ENCODE results near the gene RABGEF1.
"Not testable (repeated sequence)": the region's sequence is repeated elsewhere in the genome, so short reads cannot be mapped to it uniquely, and the experiment has no call there.

RABGEF1 gene

DNA sequence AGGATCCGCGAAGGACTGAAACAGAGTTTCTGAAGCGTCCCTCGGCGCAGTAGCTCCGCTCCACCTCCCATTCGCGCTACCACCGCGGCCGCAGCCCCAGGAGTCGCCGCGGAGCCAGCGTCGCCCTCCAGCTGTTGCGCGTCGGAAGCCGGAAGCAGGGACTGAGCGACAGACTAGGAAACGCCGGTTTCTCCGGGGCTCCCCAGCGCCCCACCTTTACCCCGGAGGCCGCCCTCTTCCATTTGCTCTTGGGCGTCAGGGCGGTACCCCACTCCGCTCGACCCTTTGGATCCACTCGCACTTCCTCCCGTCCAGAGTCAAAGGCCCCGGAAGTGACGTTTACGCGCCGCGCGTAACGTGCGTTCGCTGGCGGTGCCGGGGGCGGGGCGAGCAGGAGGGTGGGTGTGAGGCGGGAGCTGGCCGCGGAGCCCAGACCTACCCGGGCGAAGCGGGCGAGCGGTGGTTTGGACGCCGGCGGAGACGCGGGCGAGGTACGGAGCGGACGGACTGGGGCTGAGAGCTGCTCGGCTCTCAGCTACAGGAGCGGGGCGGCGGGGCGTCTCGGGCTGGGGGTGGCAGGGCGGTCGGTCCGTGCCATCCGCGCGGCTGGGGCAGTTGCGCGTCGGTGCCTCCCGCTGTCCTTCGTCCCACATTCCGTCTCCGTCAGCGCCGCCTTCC lies at the start of gene RABGEF1:
TSS of gene RABGEF1 (plus strand) at position 432 of the 678 bp plus-strand sequence. CDS start 31,167 bp downstream, outside the sequence.
- DNase-seq (ENCODE audit: low read depth) = peak; percentile 97

DNA sequence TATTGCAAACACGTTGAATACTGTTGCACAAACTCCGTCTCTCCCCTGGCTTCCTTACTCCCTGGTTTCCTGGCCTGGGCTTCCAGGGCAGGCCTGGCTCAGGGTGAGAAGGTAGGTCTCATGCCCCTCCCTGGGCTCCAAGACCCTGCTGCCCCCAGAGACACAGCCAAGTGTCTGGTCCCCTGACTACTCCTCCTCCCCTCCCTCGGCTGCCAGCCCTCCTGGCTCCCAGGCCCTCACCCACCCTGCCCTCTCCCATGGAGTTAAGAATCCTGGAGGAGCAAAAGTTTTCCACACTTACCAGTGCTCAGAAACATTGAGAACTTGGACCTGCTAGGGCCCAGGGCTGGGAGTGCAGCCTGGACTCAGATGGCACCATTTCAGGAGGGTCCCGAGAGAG lies 47.2 kb upstream of the RABGEF1 start:
- no peak for DNase-seq (ENCODE audit: low read depth)

GRCh38 chr7:66694286-66694685 lies 46.2 kb upstream of the RABGEF1 start:
- no peak for DNase-seq (ENCODE audit: low read depth)

DNA sequence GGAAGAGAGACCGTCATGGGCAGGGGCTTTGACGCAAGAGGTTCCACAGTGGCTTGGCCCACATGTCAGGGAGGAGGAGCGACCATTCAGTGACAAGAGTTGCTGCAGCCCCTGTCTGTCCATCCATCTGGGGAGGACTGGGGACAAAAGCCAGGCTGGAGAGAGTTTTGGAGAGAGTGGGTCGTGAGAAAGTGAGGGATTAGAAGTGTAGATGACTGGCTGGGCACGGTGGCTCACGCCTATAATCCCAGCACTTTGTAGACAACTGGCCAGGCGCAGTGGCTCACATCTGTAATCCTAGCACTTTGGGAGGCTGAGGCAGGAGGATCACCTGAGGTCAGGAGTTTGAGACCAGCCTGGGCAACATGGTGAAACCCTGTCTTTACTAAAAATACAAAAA lies 45.1 kb upstream of the RABGEF1 start:
- DNase-seq (ENCODE audit: low read depth) = not testable (repeated sequence)

- not testable (repeated sequence) for DNase-seq (ENCODE audit: low read depth)
Observed at GRCh38 chr7:66696134-66696533, 44.4 kb upstream of the RABGEF1 start.

GRCh38 chr7:66696774-66697191 lies 43.8 kb upstream of the RABGEF1 start:
- DNase-seq (ENCODE audit: low read depth) = no peak

DNA sequence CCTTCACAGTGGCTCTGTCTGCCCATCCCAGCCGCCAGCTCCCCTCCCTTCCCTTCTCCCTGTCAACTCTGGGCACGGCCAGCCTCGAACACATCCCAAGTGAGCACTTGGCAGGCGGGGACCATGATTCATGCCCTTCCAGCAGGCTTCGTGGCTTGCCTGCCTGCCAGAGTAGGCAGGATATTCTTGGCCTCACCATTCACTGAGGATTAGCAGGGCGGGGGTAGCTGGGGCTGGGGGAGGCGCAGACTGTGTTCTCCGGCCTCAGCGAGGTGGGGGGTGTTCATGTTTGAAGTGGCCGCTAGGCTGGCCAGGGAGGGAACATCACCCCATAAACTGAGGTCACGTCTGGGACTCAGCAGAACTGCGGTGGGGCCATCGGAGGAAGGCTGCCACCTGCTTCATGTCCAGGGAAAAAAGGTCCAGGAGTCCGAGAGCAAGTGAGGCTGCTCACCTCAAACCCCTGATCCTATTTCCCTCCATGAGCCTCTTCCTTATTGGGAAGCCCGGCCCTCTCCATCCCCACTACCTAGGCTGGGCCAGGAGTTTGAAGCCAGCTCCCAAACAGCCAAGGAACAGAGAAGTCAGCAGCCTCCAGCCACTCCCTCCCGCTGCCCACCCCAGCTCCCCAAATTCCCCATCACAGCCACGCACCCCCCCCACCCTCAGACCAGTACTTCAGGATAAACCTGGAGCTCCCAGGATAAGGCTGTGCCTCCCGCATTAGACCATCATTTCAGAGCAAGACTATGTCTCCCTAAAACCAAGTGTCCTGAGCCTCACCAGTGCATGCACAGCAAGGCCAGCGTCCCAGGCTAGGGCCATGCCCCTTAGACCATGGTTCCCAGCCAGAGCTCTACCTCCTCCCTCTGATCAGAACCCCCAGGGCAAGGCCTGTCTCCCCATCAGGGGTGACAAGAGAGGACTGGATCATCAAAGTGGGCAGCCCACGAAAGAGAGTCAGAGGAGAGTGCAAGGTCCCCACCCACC lies 42.8 kb upstream of the RABGEF1 start:
- no peak for DNase-seq (ENCODE audit: low read depth)

- DNase-seq (ENCODE audit: low read depth) = no peak
Observed at GRCh38 chr7:66698652-66699205, 41.8 kb upstream of the RABGEF1 start.

- no peak for DNase-seq (ENCODE audit: low read depth)
Observed at GRCh38 chr7:66699998-66700397, 40.5 kb upstream of the RABGEF1 start.

DNA sequence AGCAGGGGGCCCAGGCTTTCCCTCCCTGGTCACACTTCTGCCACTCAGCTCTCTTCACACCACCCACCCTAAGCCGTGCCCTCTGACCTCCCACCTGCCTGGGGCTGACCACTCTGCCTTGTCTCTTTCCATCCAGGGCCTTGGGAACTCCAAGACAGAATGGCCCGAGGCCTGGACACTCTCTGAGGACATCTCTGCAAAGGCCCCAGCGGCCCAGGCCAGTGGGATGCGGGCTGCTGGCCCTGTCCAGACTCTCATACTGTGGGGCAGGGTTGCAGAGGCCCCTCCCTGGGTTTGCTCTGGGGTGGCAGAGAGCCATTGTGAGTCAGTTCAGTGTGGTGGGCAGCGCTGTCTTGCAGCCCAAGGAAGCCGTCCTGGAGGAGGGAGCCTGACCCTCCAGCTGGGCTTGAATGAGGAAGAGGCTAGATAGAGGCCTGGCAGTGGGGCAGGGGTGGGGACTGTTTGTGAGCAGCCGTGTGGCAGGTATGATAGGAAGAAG lies 39.9 kb upstream of the RABGEF1 start:
- DNase-seq (ENCODE audit: low read depth) = no peak

- DNase-seq (ENCODE audit: low read depth) = no peak
Observed at GRCh38 chr7:66707825-66708224, 32.7 kb upstream of the RABGEF1 start.

DNA sequence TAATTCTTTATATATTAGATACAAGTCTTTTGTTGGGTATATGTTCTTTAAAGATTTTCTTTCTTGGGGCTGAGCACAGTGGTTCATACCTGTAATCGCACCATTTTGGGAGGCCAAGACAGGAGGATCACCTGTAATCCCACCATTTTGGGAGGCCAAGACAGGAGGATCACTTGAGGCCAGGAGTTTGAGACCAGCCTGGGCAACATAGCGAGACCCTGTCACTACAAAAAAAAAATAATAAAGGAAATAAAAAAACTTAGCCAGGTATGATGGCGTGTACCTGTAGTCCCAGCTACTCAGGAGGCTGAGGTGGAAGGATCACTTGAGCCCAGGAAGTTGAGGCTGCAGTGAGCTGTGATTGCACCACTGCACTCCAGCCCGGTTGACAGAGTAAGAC lies 29.8 kb upstream of the RABGEF1 start:
- not testable (repeated sequence) for DNase-seq (ENCODE audit: low read depth)

DNA sequence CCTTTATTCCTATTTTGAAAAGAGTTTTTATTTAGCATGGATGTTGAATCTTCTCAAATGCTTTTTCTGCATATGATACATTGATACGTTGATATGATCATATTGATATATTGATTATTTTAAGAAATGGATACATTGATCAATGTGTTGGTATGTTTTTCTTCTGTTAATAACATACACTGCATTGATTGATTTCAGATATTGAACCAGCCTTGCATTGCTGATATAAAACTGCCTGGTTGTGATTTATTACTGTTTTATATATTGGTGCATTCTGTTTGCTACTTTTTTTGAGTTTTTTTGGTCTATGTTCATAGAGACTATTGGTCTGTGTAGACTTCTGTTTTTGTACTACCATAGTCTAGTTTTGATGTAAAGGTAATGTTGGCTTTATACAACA lies 26.8 kb upstream of the RABGEF1 start:
- no peak for DNase-seq (ENCODE audit: low read depth)

GRCh38 chr7:66716634-66717033 lies 23.9 kb upstream of the RABGEF1 start:
- not testable (repeated sequence) for DNase-seq (ENCODE audit: low read depth)

- no peak for DNase-seq (ENCODE audit: low read depth)
Observed at GRCh38 chr7:66720561-66720960, 20.0 kb upstream of the RABGEF1 start.

- DNase-seq (ENCODE audit: low read depth) = no peak
Observed at GRCh38 chr7:66725843-66726242, 14.7 kb upstream of the RABGEF1 start.

DNA sequence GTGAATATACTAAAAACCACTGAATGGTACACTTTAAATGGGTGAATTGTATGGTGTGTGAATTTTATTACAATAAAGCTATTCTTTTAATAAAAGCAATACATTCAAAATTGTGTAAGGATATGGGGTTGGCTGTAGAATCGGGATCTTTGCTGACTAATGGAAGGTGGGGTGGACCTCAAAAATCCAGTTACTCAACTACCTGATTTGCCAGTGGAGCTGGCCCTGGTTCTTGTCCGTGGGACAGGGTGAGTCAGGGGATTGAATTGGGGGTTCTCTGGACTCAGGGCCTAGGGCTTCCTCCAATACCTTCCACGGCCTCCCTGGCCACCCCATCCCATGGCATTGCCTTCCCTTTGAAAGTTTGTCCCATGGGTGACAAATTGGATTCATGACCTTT lies 13.5 kb upstream of the RABGEF1 start:
- DNase-seq (ENCODE audit: low read depth) = no peak

- no peak for DNase-seq (ENCODE audit: low read depth)
Observed at GRCh38 chr7:66728571-66728970, 12.0 kb upstream of the RABGEF1 start.

DNA sequence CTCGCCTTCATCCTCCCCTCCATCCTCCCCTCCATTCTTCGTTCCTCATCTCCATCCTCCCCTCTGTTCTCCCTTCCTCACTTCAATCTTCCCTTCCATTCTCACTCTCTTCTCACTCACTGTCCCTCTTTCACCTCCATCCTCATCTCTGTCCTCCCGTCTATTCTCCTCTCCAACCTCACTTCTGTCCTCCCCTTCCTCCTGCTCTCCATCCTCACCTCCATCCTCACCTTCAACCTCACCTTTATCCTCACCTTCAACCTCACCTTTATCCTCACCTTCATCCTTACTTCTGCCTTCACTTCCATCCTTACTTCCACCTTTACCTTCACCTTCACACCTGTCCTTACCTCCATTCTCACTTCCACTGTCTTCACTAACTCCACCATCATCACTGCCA lies 11.3 kb upstream of the RABGEF1 start:
- DNase-seq (ENCODE audit: low read depth) = no peak

DNA sequence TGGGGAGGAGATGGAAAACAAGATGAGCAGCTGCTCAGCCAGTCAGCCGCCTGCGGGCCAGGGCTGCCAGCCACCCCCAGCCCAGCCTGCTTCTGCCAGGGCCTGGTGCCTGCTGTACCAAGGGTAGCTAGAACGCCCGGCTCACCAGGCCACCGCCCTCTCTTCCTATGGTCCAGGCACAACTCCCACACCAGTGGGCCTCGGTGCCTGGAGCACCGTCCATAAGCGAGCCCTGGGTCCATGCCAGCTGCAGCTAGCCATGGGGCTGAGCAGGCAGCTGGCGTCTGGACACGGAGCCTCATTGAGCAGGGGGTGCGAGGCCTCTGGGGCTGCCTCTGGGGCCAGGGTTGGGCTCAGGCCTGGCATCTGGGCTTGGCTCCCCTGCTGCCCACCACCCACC lies 8.5 kb upstream of the RABGEF1 start:
- no peak for DNase-seq (ENCODE audit: low read depth)

DNA sequence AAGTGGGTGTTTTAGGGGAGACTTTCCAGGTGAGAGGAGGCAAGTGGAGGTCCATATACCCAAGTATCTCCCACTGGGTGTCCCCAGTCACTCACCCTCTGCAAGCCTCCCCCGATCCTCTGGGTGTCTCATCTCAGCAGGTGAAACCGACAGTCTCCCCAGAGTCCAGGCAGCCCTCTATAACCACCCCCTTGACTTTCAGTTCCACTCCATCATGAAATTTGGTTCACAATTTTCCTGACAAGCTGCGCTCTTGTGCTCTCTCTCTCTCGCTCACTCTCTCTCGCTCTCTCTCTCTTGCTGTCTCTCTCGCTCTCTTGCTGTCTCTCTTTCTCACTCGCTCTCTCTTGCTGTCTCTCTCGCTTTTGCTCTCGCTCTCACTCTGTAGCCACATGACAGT lies 8.1 kb upstream of the RABGEF1 start:
- no peak for DNase-seq (ENCODE audit: low read depth)

- DNase-seq (ENCODE audit: low read depth) = no peak
Observed at GRCh38 chr7:66734006-66734405, 6.5 kb upstream of the RABGEF1 start.

DNA sequence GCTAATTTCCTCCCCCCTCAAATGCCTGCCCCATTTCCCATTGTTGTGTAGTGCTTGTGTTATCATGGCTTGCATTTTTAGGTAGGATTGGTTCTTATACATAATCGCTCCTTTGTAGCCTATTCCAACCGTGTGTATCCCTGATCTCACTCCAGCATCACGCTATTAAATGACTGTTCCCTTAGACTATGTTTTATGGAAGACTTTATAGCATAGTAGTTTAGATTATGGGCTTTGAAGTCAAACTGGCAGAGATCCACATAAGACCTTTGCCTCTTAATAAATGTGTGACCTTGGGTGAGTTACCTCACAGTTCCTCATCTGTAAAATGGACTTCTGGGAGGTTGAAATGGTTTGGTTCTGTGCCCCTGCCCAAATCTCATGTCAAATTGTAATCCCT lies 5.4 kb upstream of the RABGEF1 start:
- no peak for DNase-seq (ENCODE audit: low read depth)

Measured in stimulated activated CD8-positive, alpha-beta memory T cell treated with anti-CD3 and anti-CD28 coated beads, Interleukin-15, amount 100 ng/mL, for 24 hours (primary cell).